Muscle of back (tissue), 11 donors: ENCODE data around the gene MITF. TPM values are rescaled to one million over a fixed set of nuclear protein-coding genes. Genes with fewer than 3 reads are reported as not detected.

Source experiments
- DNase-seq, 3 donors: peaks; one replicate each; pipeline versions ENCODE4 v3.0.0 to v3.0.0-alpha.2; 2013
- polyA plus RNA-seq, 10 donors: library from polyadenylated mRNA; unstranded; fragments of 120-200 nt; gene quantifications; one replicate each; pipeline ENCODE4 v1.2.1, GENCODE V29; 2013; ENCODE audit not compliant: insufficient read length in 10 of 10

Gene MITF
- polyA plus RNA-seq, 10 donors, result 4.2 to 14.9 (median 6.2) TPM

- DNase-seq, result no peak
Observed at GRCh38 chr3:70006089-70006488, 266.8 kb downstream of the MITF start.

DNA sequence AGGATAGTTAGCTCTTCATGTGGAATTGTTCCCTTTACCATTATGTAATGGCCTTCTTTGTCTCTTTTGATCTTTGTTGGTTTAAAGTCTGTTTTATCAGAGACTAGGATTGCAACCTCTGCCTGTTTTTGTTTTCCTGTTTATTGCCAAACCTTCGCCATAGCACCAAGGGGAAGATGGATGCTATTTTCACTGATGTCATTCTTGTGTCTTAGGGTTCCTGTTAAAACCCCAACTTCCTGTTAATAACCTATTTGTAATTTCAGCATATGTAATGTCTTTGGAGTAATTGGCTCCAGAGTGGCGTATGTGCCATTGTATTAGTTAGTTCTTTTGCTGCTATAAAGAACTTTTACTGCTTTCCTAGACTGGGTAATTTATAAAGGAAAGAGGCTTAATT is 271.1 kb downstream of the MITF start:
- no peak for DNase-seq

DNA sequence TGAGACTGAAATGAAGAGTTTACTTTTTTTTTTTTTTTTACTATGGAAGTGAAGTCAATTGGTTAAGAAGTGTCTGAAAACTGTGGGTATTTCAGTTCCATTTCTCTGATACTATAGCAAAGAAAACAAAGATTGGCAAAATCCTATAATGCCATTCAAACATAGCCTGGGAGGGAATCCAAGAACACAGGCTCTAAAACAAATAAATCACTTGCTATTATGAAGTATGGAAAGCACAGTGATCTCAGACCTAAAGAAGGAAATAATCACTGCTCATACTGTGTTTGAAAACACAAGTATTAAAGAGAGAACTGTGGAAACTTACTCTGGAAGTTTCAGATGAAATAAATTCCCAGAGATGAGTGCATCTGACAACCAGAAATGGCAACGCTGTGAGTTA is 272.3 kb downstream of the MITF start:
- DNase-seq, result no peak
